C4-2B (cell line): ENCODE measurements around the gene S1PR4.

Experiments
- H3K27ac ChIP-seq: fragments of 450-650 bp; 2 replicates; pipeline ENCODE4 v1.5.1; 2017
- ZFX ChIP-seq: fragments of 450-650 bp; IDR thresholded peaks from 2 replicates; pipeline ENCODE4 v1.6.1; 2017
- TF ChIP-seq, protein P1 (sequence below): fragments of 450-650 bp; conservative IDR thresholded peaks from 2 replicates; pipeline ENCODE4 v1.5.1; 2017; ENCODE audit warnings: mild to moderate bottlenecking

S1PR4 gene

DNA sequence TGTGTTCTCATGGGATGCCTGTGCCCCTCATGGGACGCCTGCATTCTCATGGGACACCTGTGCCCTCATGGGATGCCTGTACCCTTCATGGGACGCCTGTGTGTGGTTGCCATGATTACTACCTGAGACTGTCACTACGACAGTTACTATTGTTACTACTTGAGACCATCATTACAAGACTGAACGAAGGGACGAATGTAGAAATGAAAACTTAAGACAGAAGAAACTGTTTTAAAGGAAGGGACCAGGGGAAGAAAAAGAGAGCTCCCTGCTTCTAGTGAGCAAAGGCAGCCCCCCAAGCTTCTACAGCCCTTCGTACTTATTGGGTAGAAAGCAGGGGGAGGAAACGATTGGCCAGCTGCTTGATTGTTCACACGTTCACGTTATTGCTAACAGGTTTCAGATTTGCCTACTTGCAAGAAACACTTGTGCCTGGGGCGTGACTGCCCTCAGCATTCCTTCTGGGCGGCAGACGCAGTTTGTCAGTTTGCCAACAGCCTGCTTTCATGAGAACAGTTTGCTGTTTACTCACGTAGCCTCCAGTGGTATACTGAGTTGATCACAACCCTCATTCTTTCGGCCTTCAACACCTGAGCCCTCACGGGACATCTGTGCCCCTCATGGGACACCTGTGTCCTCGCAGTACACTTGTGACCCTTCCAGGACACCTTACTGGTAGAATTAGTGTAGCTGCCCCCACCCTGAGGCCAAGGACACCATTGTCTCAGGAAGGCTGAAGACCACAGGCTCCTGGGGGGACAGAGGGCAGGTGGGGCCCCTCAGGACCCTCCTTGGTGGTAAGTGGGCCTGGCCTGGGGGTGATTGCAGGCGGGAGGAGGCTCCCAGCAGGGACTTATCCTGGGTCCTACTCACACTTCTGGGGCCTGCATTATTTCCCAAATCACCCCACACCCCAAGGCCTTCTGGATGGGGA lies 2.5 kb upstream of the S1PR4 start:
- TF ChIP-seq, protein P1, sequence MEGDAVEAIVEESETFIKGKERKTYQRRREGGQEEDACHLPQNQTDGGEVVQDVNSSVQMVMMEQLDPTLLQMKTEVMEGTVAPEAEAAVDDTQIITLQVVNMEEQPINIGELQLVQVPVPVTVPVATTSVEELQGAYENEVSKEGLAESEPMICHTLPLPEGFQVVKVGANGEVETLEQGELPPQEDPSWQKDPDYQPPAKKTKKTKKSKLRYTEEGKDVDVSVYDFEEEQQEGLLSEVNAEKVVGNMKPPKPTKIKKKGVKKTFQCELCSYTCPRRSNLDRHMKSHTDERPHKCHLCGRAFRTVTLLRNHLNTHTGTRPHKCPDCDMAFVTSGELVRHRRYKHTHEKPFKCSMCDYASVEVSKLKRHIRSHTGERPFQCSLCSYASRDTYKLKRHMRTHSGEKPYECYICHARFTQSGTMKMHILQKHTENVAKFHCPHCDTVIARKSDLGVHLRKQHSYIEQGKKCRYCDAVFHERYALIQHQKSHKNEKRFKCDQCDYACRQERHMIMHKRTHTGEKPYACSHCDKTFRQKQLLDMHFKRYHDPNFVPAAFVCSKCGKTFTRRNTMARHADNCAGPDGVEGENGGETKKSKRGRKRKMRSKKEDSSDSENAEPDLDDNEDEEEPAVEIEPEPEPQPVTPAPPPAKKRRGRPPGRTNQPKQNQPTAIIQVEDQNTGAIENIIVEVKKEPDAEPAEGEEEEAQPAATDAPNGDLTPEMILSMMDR: no peak
- no peak for TF ChIP-seq ZFX
- peak overlapping the region; percentile 46 for H3K27ac ChIP-seq

DNA sequence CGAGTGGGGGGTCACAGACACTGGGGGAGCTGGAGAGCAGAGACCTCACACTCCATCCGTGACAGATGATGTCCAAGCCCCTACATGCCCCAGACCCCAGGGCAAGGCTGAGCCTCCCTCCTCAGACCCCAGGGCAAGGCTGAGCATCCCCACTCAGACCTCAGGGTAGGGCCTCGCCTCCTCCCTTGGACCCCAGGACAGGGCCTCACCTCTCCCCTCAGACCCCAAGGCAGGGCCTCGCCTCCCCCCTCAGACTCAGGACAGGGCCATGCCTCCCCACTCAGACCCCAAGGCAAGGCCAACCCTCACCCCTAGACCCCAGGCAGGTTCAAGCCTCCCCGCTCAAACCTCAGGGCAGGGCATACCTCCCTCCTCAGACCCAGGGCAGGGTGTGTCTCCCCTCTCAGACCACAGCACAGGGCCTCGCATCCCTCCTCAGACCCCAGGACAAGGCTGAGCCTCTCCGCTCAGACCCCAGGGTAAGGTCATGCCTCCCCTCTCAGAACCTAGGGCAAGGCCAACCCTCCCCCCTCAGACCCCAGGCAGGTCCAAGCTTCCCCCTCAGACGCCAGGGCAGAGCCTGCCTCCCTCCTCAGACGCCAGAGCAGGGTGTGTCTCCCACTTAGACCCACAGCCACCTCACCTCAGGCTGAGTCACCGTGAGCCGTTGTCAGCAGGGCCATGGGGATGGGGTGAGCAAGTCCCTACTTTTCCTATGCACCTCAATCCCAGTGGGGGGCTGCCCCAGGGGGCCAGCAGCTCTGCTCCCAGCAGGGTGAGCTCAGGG lies 1.7 kb upstream of the S1PR4 start:
- no peak for TF ChIP-seq ZFX
- TF ChIP-seq, protein P1: no peak
- H3K27ac ChIP-seq: peak overlapping the region; percentile 46

DNA sequence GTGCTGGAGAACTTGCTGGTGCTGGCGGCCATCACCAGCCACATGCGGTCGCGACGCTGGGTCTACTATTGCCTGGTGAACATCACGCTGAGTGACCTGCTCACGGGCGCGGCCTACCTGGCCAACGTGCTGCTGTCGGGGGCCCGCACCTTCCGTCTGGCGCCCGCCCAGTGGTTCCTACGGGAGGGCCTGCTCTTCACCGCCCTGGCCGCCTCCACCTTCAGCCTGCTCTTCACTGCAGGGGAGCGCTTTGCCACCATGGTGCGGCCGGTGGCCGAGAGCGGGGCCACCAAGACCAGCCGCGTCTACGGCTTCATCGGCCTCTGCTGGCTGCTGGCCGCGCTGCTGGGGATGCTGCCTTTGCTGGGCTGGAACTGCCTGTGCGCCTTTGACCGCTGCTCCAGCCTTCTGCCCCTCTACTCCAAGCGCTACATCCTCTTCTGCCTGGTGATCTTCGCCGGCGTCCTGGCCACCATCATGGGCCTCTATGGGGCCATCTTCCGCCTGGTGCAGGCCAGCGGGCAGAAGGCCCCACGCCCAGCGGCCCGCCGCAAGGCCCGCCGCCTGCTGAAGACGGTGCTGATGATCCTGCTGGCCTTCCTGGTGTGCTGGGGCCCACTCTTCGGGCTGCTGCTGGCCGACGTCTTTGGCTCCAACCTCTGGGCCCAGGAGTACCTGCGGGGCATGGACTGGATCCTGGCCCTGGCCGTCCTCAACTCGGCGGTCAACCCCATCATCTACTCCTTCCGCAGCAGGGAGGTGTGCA lies 587 bp downstream of the S1PR4 start:
- TF ChIP-seq, protein P1: no peak
- TF ChIP-seq ZFX: no peak
- no peak overlapping the region for H3K27ac ChIP-seq

DNA sequence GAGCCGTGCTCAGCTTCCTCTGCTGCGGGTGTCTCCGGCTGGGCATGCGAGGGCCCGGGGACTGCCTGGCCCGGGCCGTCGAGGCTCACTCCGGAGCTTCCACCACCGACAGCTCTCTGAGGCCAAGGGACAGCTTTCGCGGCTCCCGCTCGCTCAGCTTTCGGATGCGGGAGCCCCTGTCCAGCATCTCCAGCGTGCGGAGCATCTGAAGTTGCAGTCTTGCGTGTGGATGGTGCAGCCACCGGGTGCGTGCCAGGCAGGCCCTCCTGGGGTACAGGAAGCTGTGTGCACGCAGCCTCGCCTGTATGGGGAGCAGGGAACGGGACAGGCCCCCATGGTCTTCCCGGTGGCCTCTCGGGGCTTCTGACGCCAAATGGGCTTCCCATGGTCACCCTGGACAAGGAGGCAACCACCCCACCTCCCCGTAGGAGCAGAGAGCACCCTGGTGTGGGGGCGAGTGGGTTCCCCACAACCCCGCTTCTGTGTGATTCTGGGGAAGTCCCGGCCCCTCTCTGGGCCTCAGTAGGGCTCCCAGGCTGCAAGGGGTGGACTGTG lies 1.2 kb downstream of the S1PR4 start:
- no peak overlapping the region for H3K27ac ChIP-seq
- TF ChIP-seq, protein P1: no peak
- no peak for TF ChIP-seq ZFX

DNA sequence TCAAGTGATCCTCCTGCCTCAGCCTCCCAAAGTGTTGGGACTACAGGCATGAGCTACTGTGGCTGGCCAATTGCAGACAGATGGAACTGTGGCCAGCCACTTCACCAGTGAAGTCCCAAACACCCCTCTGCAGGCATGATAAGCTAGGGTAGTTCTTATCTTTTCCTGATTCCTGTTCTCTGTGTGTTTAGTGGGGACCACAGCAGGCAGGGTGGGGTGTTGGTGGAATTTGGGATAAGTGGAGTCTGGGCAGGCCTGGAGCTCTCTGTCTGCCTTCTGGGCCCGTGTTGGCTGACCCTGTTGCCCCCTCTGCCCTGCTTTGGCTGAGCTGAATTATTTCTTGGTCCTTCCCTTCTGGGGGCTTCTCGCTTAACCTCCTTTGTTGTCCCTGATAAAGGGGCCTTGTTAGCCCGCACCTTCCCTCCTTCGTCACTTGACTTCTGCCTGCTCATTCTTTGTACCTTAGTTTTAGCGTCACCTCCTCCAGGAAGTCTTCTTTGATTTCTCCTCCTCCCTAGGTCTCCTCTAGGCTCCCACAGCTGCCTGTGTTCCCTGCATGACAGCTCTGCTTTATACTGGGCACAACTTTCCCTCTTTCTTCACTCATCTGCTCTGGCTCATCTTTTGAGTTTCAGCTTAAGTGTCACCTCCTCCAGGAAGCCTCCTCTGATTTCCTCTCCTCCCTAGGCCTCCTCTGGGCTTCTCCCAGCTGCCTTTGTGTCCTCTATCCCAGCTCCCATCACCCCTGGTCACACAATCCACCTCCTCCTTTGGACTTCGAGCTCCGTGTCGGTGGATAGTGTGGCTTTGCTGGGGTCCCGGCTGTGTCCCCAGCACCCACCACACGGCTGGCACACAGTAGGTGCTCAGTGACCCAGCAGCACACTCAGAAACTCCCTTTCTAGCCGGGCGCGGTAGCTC lies 5.4 kb downstream of the S1PR4 start:
- H3K27ac ChIP-seq: no peak overlapping the region; the same call in 1 of the 2 replicates

More for the DNA sequence above, 5.4 kb downstream of the S1PR4 start:
- TF ChIP-seq ZFX: no peak
- TF ChIP-seq, protein P1: no peak
